DOHH2 (cell line): ENCODE results near the gene ELOB.

Experiments used
- H3F3A ChIP-seq: fragments of 200-600 bp; sonication (generic), shearing (Covaris generic); 2 replicates; pipeline ENCODE4 v1.6.0; 2016; ENCODE audit warnings: antibody characterized with exemption, mild to moderate bottlenecking; ENCODE audit not compliant: control insufficient read depth, insufficient read depth
- H3K27ac ChIP-seq: fragments of 200-600 bp; sonication (generic); 2 replicates; pipeline ENCODE4 v1.5.1; 2014; ENCODE audit warnings: low read depth, mild to moderate bottlenecking, low read length, moderate library complexity
- H3K27me3 ChIP-seq: fragments of 200-600 bp; sonication (generic); 2 replicates; pipeline ENCODE4 v1.6.1; 2014; ENCODE audit warnings: mild to moderate bottlenecking, low read length, mixed read lengths; ENCODE audit not compliant: control insufficient read depth
- H3K36me3 ChIP-seq: fragments of 200-600 bp; sonication (generic); 2 replicates; pipeline ENCODE4 v1.6.1; 2014; ENCODE audit warnings: mild to moderate bottlenecking, low read length, moderate library complexity, mixed read lengths; ENCODE audit not compliant: control insufficient read depth
- H3K4me1 ChIP-seq: fragments of 200-600 bp; sonication (generic); 2 replicates; pipeline ENCODE4 v1.6.1; 2014; ENCODE audit warnings: mild to moderate bottlenecking, low read length, mixed read lengths; ENCODE audit not compliant: control insufficient read depth
- H3K4me2 ChIP-seq: fragments of 200-600 bp; sonication (generic); 2 replicates; pipeline ENCODE4 v1.6.0; 2014; ENCODE audit warnings: mild to moderate bottlenecking, low read length, moderate library complexity
- H3K4me3 ChIP-seq: fragments of 200-600 bp; sonication (generic); 2 replicates; pipeline ENCODE4 v1.5.1; 2014; ENCODE audit warnings: mild to moderate bottlenecking, low read length, mixed read lengths
- H3K79me2 ChIP-seq: fragments of 200-600 bp; sonication (generic); 2 replicates; pipeline ENCODE4 v1.6.1; 2014; ENCODE audit warnings: mild to moderate bottlenecking, low read length, mixed read lengths; ENCODE audit not compliant: control insufficient read depth
- H3K9me2 ChIP-seq: fragments of 200-600 bp; sonication (generic); replicated peaks from 2 replicates; pipeline ENCODE4 v1.6.1; 2014; ENCODE audit warnings: mild to moderate bottlenecking, low read length, mixed read lengths; ENCODE audit not compliant: control insufficient read depth
- H3K9me3 ChIP-seq: fragments of 200-600 bp; sonication (generic); 2 replicates; pipeline ENCODE4 v1.6.1; 2014; ENCODE audit warnings: antibody characterized with exemption, low read length, mixed read lengths; ENCODE audit not compliant: control insufficient read depth, insufficient read depth
- H4K20me1 ChIP-seq: fragments of 200-600 bp; sonication (generic); 2 replicates; pipeline ENCODE4 v1.6.0; 2014; ENCODE audit warnings: low read depth, mild to moderate bottlenecking, antibody characterized with exemption, low read length, moderate library complexity; ENCODE audit not compliant: control insufficient read depth, insufficient read depth
- EZH2phosphoT487 ChIP-seq: fragments of 200-600 bp; sonication (generic); IDR thresholded peaks from 2 replicates; pipeline ENCODE4 v1.6.1; 2017; ENCODE audit warnings: borderline replicate concordance, mild to moderate bottlenecking, antibody characterized with exemption, low read length, moderate library complexity, mixed read lengths
- TF ChIP-seq, protein P1 (sequence below): fragments of 200-600 bp; sonication (generic); IDR thresholded peaks from one replicate; pipeline ENCODE4 v1.5.1; 2014; ENCODE audit warnings: antibody characterized with exemption, mild to moderate bottlenecking, low read depth, low read length; ENCODE audit not compliant: poor library complexity, severe bottlenecking

ELOB gene

DNA sequence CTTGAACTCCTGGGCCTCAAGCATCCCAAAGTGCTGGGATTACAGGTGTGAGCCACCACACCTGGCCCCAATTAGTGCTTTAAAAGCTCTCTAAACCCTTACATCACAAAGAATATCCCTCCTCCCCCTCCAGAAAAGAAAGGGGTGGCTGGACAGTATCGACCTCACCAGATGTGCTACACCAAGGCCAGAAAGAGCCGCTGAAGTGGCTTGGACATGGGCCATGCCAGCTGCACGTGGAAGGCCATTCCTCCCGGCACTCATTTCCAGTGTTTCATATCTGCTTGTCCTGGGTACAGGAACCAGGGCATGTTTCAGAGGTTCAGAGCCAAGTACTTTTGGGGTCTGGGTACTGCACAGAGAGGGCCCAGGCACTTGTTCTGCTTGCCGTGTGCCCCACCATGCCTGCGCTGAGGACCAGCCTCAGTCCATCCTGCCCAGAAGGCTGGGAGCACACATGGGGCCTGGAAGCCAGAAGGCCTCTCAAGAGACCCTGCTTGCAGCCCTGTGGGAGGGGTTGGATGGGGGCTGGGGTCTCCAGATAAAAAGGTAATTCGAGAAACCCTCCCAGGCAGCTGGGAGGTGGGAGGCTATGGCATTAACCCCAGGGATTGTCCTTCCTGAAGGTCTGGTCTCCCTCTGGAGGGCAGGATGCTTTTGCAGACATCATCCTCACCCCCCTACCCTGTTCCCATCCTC is 28.2 kb downstream of the ELOB start:
- Histone ChIP-seq H3K9me3 (no peaks in the 10 kb centered on the region), H3K4me2 (no peak overlapping the region), H3K79me2 (peaks cover 42% of the 10 kb centered on the region)

DNA sequence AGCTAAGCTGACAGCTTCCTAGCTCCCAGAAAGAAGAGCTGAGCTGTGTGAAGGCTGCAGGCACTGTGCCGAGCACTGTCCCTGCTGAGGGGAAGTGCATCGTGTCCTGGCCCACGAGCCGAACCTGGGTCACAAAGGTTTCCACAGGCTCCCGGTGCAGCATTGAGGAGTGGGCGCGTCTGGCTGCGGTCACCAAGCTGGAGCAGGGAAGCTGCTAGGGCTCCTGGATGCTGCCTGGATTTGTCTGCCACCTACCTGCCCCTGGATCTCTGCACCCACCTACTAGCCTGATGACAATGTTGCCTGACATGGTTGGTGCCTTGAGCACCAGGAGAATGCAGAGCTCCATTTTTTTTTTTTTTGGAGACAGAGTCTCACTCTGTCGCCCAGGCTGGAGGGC is 31.1 kb downstream of the ELOB start:
- no peaks in the 10 kb centered on the region for H3K9me2 ChIP-seq
- TF ChIP-seq, protein P1, sequence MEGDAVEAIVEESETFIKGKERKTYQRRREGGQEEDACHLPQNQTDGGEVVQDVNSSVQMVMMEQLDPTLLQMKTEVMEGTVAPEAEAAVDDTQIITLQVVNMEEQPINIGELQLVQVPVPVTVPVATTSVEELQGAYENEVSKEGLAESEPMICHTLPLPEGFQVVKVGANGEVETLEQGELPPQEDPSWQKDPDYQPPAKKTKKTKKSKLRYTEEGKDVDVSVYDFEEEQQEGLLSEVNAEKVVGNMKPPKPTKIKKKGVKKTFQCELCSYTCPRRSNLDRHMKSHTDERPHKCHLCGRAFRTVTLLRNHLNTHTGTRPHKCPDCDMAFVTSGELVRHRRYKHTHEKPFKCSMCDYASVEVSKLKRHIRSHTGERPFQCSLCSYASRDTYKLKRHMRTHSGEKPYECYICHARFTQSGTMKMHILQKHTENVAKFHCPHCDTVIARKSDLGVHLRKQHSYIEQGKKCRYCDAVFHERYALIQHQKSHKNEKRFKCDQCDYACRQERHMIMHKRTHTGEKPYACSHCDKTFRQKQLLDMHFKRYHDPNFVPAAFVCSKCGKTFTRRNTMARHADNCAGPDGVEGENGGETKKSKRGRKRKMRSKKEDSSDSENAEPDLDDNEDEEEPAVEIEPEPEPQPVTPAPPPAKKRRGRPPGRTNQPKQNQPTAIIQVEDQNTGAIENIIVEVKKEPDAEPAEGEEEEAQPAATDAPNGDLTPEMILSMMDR, result no peak
- no peak for TF ChIP-seq EZH2phosphoT487

More for the DNA sequence above, 28.2 kb downstream of the ELOB start:
- no peaks in the 10 kb centered on the region for H3K9me2 ChIP-seq
- peaks cover 21% of the 10 kb centered on the region for H3K4me1 ChIP-seq
- H3K27me3 ChIP-seq, result no peaks in the 10 kb centered on the region
- H4K20me1 ChIP-seq, result peaks cover 6% of the 10 kb centered on the region; the same call in 1 of the 2 replicates
- H3K27ac ChIP-seq, result no peak overlapping the region
- H3K36me3 ChIP-seq, result peaks cover 33% of the 10 kb centered on the region
- no peak for TF ChIP-seq EZH2phosphoT487
- TF ChIP-seq, protein P1, result no peak
- peaks cover 3% of the 10 kb centered on the region; the same call in 1 of the 2 replicates for H3F3A ChIP-seq
- no peak overlapping the region for H3K4me3 ChIP-seq

DNA sequence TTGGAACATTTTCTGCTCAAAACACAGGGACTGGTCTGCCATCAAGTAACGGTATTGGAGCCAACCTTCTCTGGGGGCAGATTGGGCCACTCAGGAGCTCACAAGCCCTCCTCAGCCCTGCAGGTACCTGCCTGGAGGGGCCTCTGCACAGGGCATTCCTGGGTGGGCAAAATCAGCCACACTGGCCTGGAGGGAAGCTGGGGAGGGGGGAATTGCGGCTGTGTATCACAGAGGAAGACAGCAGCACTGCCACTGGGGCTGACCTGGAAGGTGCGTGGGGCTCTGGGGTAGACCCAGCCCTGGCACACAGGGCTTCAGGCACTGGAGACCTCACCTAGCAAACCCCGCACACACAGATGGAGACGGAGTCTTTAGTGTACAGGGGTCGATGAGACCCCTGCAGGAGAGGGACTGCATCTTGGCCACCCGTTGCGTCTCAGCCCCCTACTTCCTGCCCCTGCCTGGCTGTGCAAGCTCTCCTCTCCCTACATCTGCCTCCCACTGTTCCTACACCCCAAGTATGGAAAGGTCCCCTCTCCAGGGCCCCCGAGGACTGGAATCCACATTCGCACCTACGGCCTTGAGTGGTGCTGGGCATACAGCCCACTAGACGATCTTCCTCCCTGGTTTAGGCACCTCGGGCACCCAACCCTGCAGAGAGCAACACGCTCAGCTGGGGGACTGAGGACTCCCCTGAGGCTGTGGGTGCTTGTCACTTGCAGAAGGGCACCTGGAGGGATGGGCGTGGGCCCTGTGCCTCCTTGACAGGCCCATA is 31.8 kb downstream of the ELOB start:
- no peak overlapping the region for H3K4me2 ChIP-seq
- no peaks in the 10 kb centered on the region for H3K9me2 ChIP-seq
- no peaks in the 10 kb centered on the region for H4K20me1 ChIP-seq
- no peak for TF ChIP-seq EZH2phosphoT487
- TF ChIP-seq, protein P1, result no peak
- H3F3A ChIP-seq, result no peaks in the 10 kb centered on the region
- H3K79me2 ChIP-seq, result peaks cover 12% of the 10 kb centered on the region
- no peak overlapping the region for H3K27ac ChIP-seq
- H3K9me3 ChIP-seq, result no peaks in the 10 kb centered on the region
- peaks cover 13% of the 10 kb centered on the region for H3K36me3 ChIP-seq
- H3K4me3 ChIP-seq, result no peak overlapping the region
- peaks cover 7% of the 10 kb centered on the region; the same call in 1 of the 2 replicates for H3K4me1 ChIP-seq
- no peaks in the 10 kb centered on the region for H3K27me3 ChIP-seq

More for the DNA sequence above, 31.1 kb downstream of the ELOB start:
- Histone ChIP-seq H3F3A (no peaks in the 10 kb centered on the region), H3K9me3 (no peaks in the 10 kb centered on the region), H3K4me3 (no peak overlapping the region), H3K27ac (no peak overlapping the region), H3K79me2 (peaks cover 18% of the 10 kb centered on the region), H3K4me2 (no peak overlapping the region), H4K20me1 (no peaks in the 10 kb centered on the region), H3K27me3 (no peaks in the 10 kb centered on the region), H3K4me1 (peaks cover 14% of the 10 kb centered on the region), H3K36me3 (peaks cover 15% of the 10 kb centered on the region)
